ENCODE data around the gene SPINK1. TPM values are rescaled to one million over a fixed set of nuclear protein-coding genes. Genes with fewer than 3 reads are reported as not detected.
"Not testable (repeated sequence)": the region's sequence is repeated elsewhere in the genome, so short reads cannot be mapped to it uniquely, and the experiment has no call there.

SPINK1 gene
- total RNA-seq, 1 donor from 2014 or later = not detected

DNA sequence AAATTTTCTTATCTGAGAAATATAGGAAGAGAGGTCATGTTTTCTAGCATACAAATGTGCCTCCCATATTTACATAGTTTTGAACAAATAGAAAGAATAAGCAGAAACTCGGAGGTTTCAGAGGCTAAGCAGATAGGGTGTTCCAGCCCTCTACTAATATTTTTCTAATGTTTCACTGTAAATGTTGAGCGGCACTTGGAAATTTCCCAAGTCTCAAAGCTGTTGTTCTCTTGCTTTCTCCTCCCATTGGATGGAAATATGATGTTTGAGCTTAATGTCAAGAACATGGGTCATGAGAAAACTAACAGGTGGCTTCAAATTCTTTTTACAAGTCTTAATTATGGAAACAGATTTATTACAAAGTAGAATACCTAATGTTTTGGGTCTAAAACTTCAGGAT, 5.1 kb downstream of the SPINK1 start:
- H3K4me3 ChIP-seq (ENCODE audit: insufficient read depth, low read depth, low read length) = no peak overlapping the region
- H3K9me3 ChIP-seq (ENCODE audit: insufficient read depth, low read depth, low read length) = no peaks in the 10 kb centered on the region
- no peaks in the 10 kb centered on the region for H3K27me3 ChIP-seq (ENCODE audit: insufficient read depth, low read length)
- no peaks in the 10 kb centered on the region for H3K36me3 Mint-ChIP-seq (ENCODE audit: low read depth, unreplicated experiment)
- H3K27me3 Mint-ChIP-seq (ENCODE audit: low read depth, unreplicated experiment) = no peaks in the 10 kb centered on the region
- FAIRE-seq (no peak), DNase-seq (ENCODE audit: low read depth) (no peak)
- no peaks in the 10 kb centered on the region for H3K4me1 Mint-ChIP-seq (ENCODE audit: low read depth, unreplicated experiment)
- no peaks in the 10 kb centered on the region for H4K20me1 ChIP-seq (ENCODE audit: insufficient read depth, low read length)
- H3K9ac ChIP-seq (ENCODE audit: low read length) = no peak overlapping the region
- TF ChIP-seq, protein P1, sequence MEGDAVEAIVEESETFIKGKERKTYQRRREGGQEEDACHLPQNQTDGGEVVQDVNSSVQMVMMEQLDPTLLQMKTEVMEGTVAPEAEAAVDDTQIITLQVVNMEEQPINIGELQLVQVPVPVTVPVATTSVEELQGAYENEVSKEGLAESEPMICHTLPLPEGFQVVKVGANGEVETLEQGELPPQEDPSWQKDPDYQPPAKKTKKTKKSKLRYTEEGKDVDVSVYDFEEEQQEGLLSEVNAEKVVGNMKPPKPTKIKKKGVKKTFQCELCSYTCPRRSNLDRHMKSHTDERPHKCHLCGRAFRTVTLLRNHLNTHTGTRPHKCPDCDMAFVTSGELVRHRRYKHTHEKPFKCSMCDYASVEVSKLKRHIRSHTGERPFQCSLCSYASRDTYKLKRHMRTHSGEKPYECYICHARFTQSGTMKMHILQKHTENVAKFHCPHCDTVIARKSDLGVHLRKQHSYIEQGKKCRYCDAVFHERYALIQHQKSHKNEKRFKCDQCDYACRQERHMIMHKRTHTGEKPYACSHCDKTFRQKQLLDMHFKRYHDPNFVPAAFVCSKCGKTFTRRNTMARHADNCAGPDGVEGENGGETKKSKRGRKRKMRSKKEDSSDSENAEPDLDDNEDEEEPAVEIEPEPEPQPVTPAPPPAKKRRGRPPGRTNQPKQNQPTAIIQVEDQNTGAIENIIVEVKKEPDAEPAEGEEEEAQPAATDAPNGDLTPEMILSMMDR (IDR thresholded peaks at IDR 0.05; ENCODE audit: insufficient read depth, low read depth, low read length) = no peak
- no peak for TF ChIP-seq EZH2 (IDR thresholded peaks at IDR 0.05; ENCODE audit: insufficient read depth, low read length)
- H3K9me3 Mint-ChIP-seq (ENCODE audit: unreplicated experiment) = no peaks in the 10 kb centered on the region
- H3K27ac Mint-ChIP-seq (ENCODE audit: unreplicated experiment) = no peak overlapping the region
- H3K4me2 ChIP-seq (ENCODE audit: low read length) = no peak overlapping the region
- H3K4me1 ChIP-seq (ENCODE audit: insufficient read depth, low read length) = no peaks in the 10 kb centered on the region
- no peak overlapping the region for H3K27ac ChIP-seq (ENCODE audit: low read depth, low read length)
- no peak overlapping the region for H2AFZ ChIP-seq (ENCODE audit: low read depth, low read length)
- H3K36me3 ChIP-seq (ENCODE audit: insufficient read depth, low read length) = no peaks in the 10 kb centered on the region
- H3K79me2 ChIP-seq (ENCODE audit: insufficient read depth, low read length) = no peaks in the 10 kb centered on the region
- H3K4me3 Mint-ChIP-seq (ENCODE audit: unreplicated experiment) = no peak overlapping the region

DNA sequence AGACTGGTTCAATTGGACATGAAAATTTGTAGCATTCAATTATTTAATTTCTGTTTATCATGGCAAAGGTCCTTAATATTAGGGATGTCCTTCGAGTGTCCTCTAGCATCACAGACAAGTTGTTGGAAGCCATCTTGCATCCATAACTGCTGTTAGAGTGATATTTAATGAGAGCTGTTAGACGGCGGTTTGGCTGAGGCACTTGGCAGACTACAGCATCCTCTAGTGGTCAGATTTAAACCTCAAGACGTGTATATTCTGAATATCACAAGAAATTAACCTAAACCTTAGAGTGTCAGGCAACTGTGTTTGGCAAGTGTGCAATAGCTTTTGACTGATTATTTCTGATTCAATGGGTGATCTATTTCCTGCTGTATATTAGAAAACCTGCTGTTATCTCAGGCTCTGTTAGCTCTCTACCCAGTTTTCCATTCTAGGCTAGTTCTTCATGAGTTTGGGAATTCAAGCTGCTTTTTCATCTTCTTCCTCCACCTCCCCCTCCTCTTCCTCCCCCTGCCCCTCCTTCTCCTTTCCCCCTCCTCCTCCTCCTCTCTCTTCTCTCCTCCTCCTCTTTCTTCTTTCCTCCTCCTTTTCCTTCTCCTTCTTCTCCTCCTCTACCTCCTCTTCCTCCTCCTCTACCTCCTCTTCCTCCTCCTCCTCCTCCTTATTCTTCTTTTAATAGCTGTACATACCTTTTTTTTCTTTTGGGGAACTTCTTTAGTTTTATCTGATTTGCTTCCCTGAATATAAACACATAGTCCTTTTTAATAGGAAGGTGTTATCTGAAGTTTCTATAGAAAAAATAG, 8.6 kb downstream of the SPINK1 start:
- TF ChIP-seq EZH2 (IDR thresholded peaks at IDR 0.05; ENCODE audit: insufficient read depth, low read length) = no peak
- TF ChIP-seq, protein P1 (IDR thresholded peaks at IDR 0.05; ENCODE audit: insufficient read depth, low read depth, low read length) = peak; percentile 97
- Histone ChIP-seq H3K9me3 (ENCODE audit: insufficient read depth, low read depth, low read length) (no peaks in the 10 kb centered on the region), H3K4me2 (ENCODE audit: low read length) (no peak overlapping the region), H2AFZ (ENCODE audit: low read depth, low read length) (no peak overlapping the region), H3K79me2 (ENCODE audit: insufficient read depth, low read length) (no peaks in the 10 kb centered on the region), H3K36me3 (ENCODE audit: insufficient read depth, low read length) (no peaks in the 10 kb centered on the region), H3K4me1 (ENCODE audit: insufficient read depth, low read length) (no peaks in the 10 kb centered on the region), H3K4me3 (ENCODE audit: insufficient read depth, low read depth, low read length) (no peak overlapping the region), H4K20me1 (ENCODE audit: insufficient read depth, low read length) (no peaks in the 10 kb centered on the region), H3K27ac (ENCODE audit: low read depth, low read length) (no peak overlapping the region), H3K9ac (ENCODE audit: low read length) (no peak overlapping the region), H3K27me3 (ENCODE audit: insufficient read depth, low read length) (no peaks in the 10 kb centered on the region)
- no peaks in the 10 kb centered on the region for H3K27me3 Mint-ChIP-seq (ENCODE audit: low read depth, unreplicated experiment)
- H3K9me3 Mint-ChIP-seq (ENCODE audit: unreplicated experiment) = no peaks in the 10 kb centered on the region
- peaks cover 2% of the 10 kb centered on the region for H3K4me1 Mint-ChIP-seq (ENCODE audit: low read depth, unreplicated experiment)
- H3K4me3 Mint-ChIP-seq (ENCODE audit: unreplicated experiment) = no peak overlapping the region
- H3K36me3 Mint-ChIP-seq (ENCODE audit: low read depth, unreplicated experiment) = no peaks in the 10 kb centered on the region
- FAIRE-seq = no peak
- H3K27ac Mint-ChIP-seq (ENCODE audit: unreplicated experiment) = no peak overlapping the region
- DNase-seq (ENCODE audit: low read depth) = peak; percentile 53

DNA sequence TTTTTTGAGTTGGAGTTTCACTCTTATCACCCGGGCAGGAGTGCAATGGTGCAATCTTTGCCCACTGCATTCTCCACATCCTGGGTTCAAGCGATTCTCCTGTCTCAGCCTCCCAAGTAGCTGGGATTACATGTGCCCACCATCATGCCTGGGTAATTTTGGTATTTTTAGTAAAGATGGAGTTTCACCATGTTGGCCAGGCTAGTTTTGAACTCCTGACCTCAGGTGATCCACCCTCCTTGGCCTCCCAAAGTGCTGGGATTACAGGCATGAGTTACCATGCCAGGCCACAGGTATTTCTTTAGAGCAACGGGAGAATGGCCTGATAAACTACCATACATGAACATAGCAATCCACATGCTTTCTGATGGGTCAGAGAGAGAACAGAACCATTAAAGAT, 9.2 kb downstream of the SPINK1 start:
- H3K9me3 ChIP-seq (ENCODE audit: insufficient read depth, low read depth, low read length); H3K79me2 ChIP-seq (ENCODE audit: insufficient read depth, low read length); DNase-seq (ENCODE audit: low read depth); H3K27me3 Mint-ChIP-seq (ENCODE audit: low read depth, unreplicated experiment); H3K27ac Mint-ChIP-seq (ENCODE audit: unreplicated experiment); H3K36me3 Mint-ChIP-seq (ENCODE audit: low read depth, unreplicated experiment); H3K4me1 ChIP-seq (ENCODE audit: insufficient read depth, low read length); H4K20me1 ChIP-seq (ENCODE audit: insufficient read depth, low read length); H3K9me3 Mint-ChIP-seq (ENCODE audit: unreplicated experiment); H3K9ac ChIP-seq (ENCODE audit: low read length); H3K36me3 ChIP-seq (ENCODE audit: insufficient read depth, low read length); H2AFZ ChIP-seq (ENCODE audit: low read depth, low read length); H3K4me3 Mint-ChIP-seq (ENCODE audit: unreplicated experiment); H3K4me2 ChIP-seq (ENCODE audit: low read length); H3K4me1 Mint-ChIP-seq (ENCODE audit: low read depth, unreplicated experiment); H3K4me3 ChIP-seq (ENCODE audit: insufficient read depth, low read depth, low read length); H3K27me3 ChIP-seq (ENCODE audit: insufficient read depth, low read length); H3K27ac ChIP-seq (ENCODE audit: low read depth, low read length); FAIRE-seq: not testable (repeated sequence)

Data from astrocyte (in vitro differentiated cells and primary cell).